ENCODE data around the gene MPP2. TPM values are rescaled to one million over a fixed set of nuclear protein-coding genes. Genes with fewer than 3 reads are reported as not detected.

The MPP2 gene
- polyA plus RNA-seq, 1 of the 3 experiments (the other 2 are of a cell fraction), result 8.3 TPM

DNA sequence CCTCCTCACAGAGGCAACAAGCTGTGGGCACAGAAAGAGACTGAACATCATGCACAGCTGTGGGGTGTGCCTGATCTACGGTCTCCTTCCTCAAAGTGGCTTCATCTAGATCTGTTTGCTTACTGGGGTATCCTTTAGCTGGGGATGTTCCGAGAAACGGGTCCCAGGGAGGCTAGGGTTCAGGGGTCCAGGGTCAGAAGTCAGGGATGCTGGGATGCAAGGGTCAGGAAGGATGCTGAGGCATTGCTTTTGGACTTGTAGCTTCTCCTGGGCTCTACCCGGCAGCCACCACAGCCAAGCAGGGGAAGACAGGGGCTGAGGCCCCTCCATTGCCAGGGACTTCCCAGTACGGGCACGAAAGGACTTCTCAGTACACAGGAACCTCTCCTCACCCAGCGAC, 53.8 kb downstream of the MPP2 start (continued):
- TF ChIP-seq RXRA (IDR thresholded peaks at IDR 0.05; ENCODE audit: borderline replicate concordance, low read depth), result no peak
- no peak for TF ChIP-seq GATA2 (CRISPR knock-in tag; IDR thresholded peaks at IDR 0.05)
- no peak for TF ChIP-seq SMC3 (IDR thresholded peaks at IDR 0.05; ENCODE audit: low read depth, low read length)

DNA sequence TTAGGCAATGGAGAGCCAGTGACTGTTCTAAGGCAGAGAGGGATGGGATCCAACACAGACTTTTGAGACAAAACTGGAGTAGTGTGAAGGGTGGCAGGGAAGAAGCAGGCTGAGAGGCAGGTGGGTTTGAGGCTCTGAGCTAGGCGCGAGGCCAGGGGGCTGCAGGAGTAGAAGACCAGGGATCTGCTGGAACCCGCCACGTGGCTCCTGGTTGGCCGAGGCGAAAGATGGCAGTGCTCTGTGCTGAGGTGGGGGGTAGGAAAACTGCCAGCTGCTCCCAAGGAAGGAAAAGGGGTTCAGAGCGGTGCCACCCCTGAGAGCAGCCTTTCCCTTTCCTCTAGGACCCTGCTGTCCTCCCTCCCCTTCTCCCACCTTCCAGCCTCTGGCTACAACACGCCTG, 54.8 kb downstream of the MPP2 start:
- ChIA-PET CTCF (interaction anchor here (1.1 to 1.9 kb wide), 5 partner anchors 8 to 86 kb away, joined by 3 to 6 read pairs (median 3); no protein-coding TSS in a partner anchor), POLR2A (interaction anchor here (0.6 kb wide), 1 partner anchor 245 kb away, joined by 4 read pairs; no protein-coding TSS in a partner anchor)
- Histone ChIP-seq H2AFZ (ENCODE audit: low read depth) (no peak overlapping the region), H3K4me3 (ENCODE audit: low read depth in 2 of 2, low read length in 1 of 2) (no peak overlapping the region), H3K4me1 (ENCODE audit: control insufficient read depth in 1 of 2, insufficient read depth in 2 of 2, low read depth in 1 of 2, low read length in 1 of 2) (no peaks in the 10 kb centered on the region), H3K27me3 (ENCODE audit: insufficient read depth) (peaks cover 33% of the 10 kb centered on the region; the same call in 1 of the 2 replicates), H3F3A (replicated peaks; ENCODE audit: insufficient read depth) (no peaks in the 10 kb centered on the region), H3K27ac (ENCODE audit: low read depth in 2 of 2, low read length in 1 of 2) (no peak overlapping the region), H3K9me2 (no peaks in the 10 kb centered on the region), H4K20me1 (ENCODE audit: insufficient read depth) (no peaks in the 10 kb centered on the region), H3K9ac (no peak overlapping the region), H3K36me3 (replicated peaks in 1 of 2; ENCODE audit: control insufficient read depth in 1 of 2, insufficient read depth in 2 of 2, low read length in 1 of 2) (no peaks in the 10 kb centered on the region), H3K9me3 (no peaks in the 10 kb centered on the region), H3K4me2 (no peak overlapping the region), H3K79me2 (ENCODE audit: insufficient read depth) (no peaks in the 10 kb centered on the region)
- WGBS (ENCODE audit: low lambda C conversion rate), result 90% methylated on average over 7 of the region's 8 CpGs
- no peak for DNase-seq
- no peak for TF ChIP-seq RXRA (IDR thresholded peaks at IDR 0.05; ENCODE audit: borderline replicate concordance, low read depth)
- TF ChIP-seq TAF1 (IDR thresholded peaks at IDR 0.05; ENCODE audit: borderline replicate concordance, low read depth, low read length), result no peak
- TF ChIP-seq ZBTB33 (IDR thresholded peaks at IDR 0.05; ENCODE audit: borderline replicate concordance, low read depth), result no peak
- TF ChIP-seq, protein P1, sequence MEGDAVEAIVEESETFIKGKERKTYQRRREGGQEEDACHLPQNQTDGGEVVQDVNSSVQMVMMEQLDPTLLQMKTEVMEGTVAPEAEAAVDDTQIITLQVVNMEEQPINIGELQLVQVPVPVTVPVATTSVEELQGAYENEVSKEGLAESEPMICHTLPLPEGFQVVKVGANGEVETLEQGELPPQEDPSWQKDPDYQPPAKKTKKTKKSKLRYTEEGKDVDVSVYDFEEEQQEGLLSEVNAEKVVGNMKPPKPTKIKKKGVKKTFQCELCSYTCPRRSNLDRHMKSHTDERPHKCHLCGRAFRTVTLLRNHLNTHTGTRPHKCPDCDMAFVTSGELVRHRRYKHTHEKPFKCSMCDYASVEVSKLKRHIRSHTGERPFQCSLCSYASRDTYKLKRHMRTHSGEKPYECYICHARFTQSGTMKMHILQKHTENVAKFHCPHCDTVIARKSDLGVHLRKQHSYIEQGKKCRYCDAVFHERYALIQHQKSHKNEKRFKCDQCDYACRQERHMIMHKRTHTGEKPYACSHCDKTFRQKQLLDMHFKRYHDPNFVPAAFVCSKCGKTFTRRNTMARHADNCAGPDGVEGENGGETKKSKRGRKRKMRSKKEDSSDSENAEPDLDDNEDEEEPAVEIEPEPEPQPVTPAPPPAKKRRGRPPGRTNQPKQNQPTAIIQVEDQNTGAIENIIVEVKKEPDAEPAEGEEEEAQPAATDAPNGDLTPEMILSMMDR (IDR thresholded peaks at IDR 0.05), result no peak
- no peak for TF ChIP-seq GATA2 (CRISPR knock-in tag; IDR thresholded peaks at IDR 0.05)
- no peak for TF ChIP-seq NRF1 (IDR thresholded peaks at IDR 0.05; ENCODE audit: low read depth, low read length)
- no peak for TF ChIP-seq ELF1 (IDR thresholded peaks at IDR 0.05)
- no peak for TF ChIP-seq NFIC (IDR thresholded peaks at IDR 0.05; ENCODE audit: borderline replicate concordance)
- TF ChIP-seq SIN3A (IDR thresholded peaks at IDR 0.05; ENCODE audit: borderline replicate concordance, low read depth, low read length), result no peak
- TF ChIP-seq, protein P2, sequence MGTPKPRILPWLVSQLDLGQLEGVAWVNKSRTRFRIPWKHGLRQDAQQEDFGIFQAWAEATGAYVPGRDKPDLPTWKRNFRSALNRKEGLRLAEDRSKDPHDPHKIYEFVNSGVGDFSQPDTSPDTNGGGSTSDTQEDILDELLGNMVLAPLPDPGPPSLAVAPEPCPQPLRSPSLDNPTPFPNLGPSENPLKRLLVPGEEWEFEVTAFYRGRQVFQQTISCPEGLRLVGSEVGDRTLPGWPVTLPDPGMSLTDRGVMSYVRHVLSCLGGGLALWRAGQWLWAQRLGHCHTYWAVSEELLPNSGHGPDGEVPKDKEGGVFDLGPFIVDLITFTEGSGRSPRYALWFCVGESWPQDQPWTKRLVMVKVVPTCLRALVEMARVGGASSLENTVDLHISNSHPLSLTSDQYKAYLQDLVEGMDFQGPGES (IDR thresholded peaks at IDR 0.05; ENCODE audit: low read depth, low read length), result no peak
- no peak for TF ChIP-seq EP300 (IDR thresholded peaks at IDR 0.05; ENCODE audit: borderline replicate concordance in 1 of 2, low read depth in 1 of 2, low read length in 1 of 2)
- TF ChIP-seq CHD2 (IDR thresholded peaks at IDR 0.05; ENCODE audit: low read length, partially characterized antibody), result no peak
- no peak for TF ChIP-seq MXI1 (IDR thresholded peaks at IDR 0.05; ENCODE audit: low read depth, low read length)

Measured in SK-N-SH (cell line).